ENCODE results near the gene NHSL2. TPM values are rescaled to one million over a fixed set of nuclear protein-coding genes. Genes with fewer than 3 reads are reported as not detected.

The NHSL2 gene
- total RNA-seq, 4 donors from 2014 or later: 5.5 to 11.7 (median 7.2) TPM

DNA sequence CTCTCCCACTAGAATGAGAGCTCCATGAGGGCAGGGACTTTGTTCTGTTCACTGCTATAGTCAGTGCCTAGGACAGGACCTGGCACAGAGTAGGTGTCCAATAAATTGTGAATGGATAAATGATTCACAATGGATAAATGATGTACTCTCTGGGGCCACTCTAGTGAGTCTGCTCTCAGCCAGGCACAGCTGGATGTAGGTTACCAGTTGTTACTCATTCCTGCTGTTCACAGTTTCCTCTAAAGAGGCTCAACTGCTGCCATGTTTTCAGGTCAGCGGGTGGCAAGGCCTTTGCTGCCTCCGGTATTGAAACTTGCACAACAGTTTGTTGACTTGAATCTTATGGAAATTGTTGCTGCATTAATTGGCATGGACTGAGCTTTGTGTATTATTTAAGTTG, 99.1 kb downstream of the NHSL2 start:
- DNase-seq: no peak
- Histone ChIP-seq H3K27me3 (no peaks in the 10 kb centered on the region), H3K9me3 (no peaks in the 10 kb centered on the region), H3K4me3 (replicated peaks in 1 of 3) (no peak overlapping the region), H3K27ac (no peak overlapping the region), H3K36me3 (no peaks in the 10 kb centered on the region), H3K4me1 (no peaks in the 10 kb centered on the region)
- intact Hi-C loops (cut with DNase I): loop anchor here (10.0 kb wide), 1 partner anchor 265 kb away; the partner anchor contains the start of gene RPS4X
- TF ChIP-seq, protein P1, sequence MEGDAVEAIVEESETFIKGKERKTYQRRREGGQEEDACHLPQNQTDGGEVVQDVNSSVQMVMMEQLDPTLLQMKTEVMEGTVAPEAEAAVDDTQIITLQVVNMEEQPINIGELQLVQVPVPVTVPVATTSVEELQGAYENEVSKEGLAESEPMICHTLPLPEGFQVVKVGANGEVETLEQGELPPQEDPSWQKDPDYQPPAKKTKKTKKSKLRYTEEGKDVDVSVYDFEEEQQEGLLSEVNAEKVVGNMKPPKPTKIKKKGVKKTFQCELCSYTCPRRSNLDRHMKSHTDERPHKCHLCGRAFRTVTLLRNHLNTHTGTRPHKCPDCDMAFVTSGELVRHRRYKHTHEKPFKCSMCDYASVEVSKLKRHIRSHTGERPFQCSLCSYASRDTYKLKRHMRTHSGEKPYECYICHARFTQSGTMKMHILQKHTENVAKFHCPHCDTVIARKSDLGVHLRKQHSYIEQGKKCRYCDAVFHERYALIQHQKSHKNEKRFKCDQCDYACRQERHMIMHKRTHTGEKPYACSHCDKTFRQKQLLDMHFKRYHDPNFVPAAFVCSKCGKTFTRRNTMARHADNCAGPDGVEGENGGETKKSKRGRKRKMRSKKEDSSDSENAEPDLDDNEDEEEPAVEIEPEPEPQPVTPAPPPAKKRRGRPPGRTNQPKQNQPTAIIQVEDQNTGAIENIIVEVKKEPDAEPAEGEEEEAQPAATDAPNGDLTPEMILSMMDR (IDR thresholded peaks at IDR 0.05): no peak
- no peak for TF ChIP-seq POLR2A (IDR thresholded peaks at IDR 0.05)
- 93 to 100% methylated on average over 2 of the region's 2 CpGs for WGBS, 2 donors

DNA sequence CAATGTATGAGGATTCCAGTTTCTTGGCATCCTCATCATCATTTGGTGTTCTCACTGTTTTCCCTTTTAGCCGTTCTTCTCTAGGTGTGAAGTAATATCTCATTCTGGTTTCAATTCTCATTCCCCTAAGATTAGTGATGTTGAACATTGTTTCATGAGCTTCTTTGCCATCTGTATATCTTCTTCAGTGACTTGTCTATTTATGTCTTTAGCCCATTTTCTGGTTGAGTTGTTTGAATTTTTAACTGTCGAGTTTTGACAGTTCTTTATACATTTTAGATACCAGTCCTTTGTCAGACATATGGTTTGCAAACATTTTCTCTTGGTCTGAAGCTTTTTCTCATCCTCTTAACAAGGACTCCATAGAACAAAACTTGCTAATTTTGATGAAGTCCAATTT, 101.1 kb downstream of the NHSL2 start:
- no peak overlapping the region for H3K4me3 ChIP-seq (replicated peaks in 1 of 3)
- no peaks in the 10 kb centered on the region for H3K36me3 ChIP-seq
- intact Hi-C loops (cut with DNase I): no loop called here
- no peak overlapping the region for H3K27ac ChIP-seq
- no peaks in the 10 kb centered on the region for H3K9me3 ChIP-seq
- no peaks in the 10 kb centered on the region for H3K4me1 ChIP-seq
- H3K27me3 ChIP-seq: no peaks in the 10 kb centered on the region
- WGBS, 2 donors: 98 to 100% methylated on average over 2 of the region's 2 CpGs
- no peak for DNase-seq
- no peak for TF ChIP-seq POLR2A (IDR thresholded peaks at IDR 0.05)
- TF ChIP-seq, protein P1 (IDR thresholded peaks at IDR 0.05): no peak

DNA sequence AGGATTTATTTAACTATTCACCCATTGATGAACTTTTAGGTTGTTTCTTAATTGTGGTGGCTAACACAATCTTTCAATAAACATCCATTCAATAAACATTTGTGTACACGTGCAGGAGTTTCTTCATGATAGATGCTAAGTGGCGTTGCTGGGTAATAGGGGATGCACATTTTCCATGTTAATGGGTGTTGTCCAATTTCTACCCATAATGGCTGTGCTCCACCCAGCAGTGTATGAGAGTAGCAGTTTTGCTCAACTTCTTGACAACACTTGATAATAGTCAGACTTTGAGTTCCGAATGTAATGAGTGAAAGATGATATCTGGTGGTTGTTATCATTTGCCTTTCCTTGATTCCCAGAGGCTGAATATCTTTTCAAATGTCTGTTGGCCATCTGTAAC, 104.7 kb downstream of the NHSL2 start:
- Histone ChIP-seq H3K4me3 (replicated peaks in 1 of 3) (no peak overlapping the region), H3K27ac (no peak overlapping the region), H3K9me3 (no peaks in the 10 kb centered on the region), H3K4me1 (no peaks in the 10 kb centered on the region), H3K36me3 (no peaks in the 10 kb centered on the region), H3K27me3 (no peaks in the 10 kb centered on the region)
- no peak for TF ChIP-seq POLR2A (IDR thresholded peaks at IDR 0.05)
- TF ChIP-seq, protein P1 (IDR thresholded peaks at IDR 0.05): no peak
- no peak for DNase-seq
- intact Hi-C loops (cut with DNase I): loop anchor here (5.0 kb wide), 1 partner anchor 117 kb away; the partner anchor contains the start of gene RTL5
- WGBS, 2 donors: 87 to 94% methylated on average over 3 of the region's 3 CpGs

DNA sequence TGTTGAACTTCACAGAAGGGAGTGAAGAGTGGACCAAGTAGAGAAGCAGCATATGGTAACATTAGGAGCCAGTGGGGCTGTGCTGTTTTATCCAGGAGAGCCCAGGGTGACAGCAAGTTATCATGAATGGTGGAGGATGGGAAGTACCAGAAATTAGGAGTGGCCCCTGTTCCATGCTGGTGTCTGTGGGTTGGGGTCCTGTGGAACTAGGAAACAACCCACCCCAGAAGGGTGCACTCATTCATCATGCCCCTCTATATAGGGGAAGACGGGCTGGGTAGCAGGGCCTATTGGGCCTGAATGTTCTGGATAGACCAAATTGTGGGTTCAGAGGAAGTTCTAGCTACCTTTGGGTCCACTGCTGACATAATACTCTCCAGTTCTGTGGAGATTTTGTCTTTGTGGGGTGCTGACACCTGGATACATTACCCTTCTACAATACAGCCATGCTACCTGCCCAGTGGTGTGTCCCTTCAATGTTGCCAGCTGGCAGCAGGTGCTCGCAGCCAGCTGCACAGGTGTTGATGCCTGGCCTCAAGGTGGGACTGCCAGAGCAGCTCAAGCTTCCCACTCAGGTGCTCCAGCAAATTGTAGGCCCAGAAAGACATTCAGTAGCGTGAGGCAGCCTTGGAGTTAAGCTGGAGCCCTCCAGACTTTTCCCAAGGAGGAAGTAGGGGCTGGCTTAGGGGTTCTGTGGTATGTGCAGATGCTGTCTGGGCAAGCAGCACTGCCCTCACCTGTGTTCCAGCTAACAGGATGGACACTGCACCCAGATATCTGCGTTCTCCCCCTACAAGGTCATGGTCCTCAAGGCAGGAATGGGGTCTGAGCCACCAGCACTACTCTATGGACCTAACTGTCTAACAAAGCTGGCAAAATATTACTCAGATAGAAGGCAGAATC, 106.5 kb downstream of the NHSL2 start:
- no peaks in the 10 kb centered on the region for H3K4me1 ChIP-seq
- no peak for TF ChIP-seq POLR2A (IDR thresholded peaks at IDR 0.05)
- TF ChIP-seq, protein P1 (IDR thresholded peaks at IDR 0.05): no peak
- no peaks in the 10 kb centered on the region for H3K36me3 ChIP-seq
- no peaks in the 10 kb centered on the region for H3K9me3 ChIP-seq
- H3K27me3 ChIP-seq: no peaks in the 10 kb centered on the region
- DNase-seq: no peak
- intact Hi-C loops (cut with DNase I): loop anchor here (5.0 kb wide), 1 partner anchor 115 kb away; the partner anchor contains the start of gene RTL5
- WGBS, 2 donors: 90 to 100% methylated on average over 2 of the region's 4 CpGs
- no peak overlapping the region for H3K4me3 ChIP-seq (replicated peaks in 1 of 3)
- H3K27ac ChIP-seq: no peak overlapping the region

Data from thyroid gland (tissue), 4 donors.